ENCODE data around the gene ABCB8.

ABCB8 gene

GRCh38 chr7:151075978-151076426, 47.8 kb downstream of the ABCB8 start:
- TF ChIP-seq Cebpa-rat (IDR thresholded peaks at IDR 0.05), result no peak
- Histone ChIP-seq H3K9me3 (no peaks in the 10 kb centered on the region), H3K27ac (no peak overlapping the region), H3K4me1 (peaks cover 34% of the 10 kb centered on the region), H3K36me3 (peaks cover 69% of the 10 kb centered on the region), H3K4me2 (no peak overlapping the region), H4K20me1 (peaks cover 61% of the 10 kb centered on the region), H3K27me3 (no peaks in the 10 kb centered on the region), H3K4me3 (no peak overlapping the region), H3K9ac (no peak overlapping the region)

GRCh38 chr7:151076863-151077704, 48.8 kb downstream of the ABCB8 start:
- no peak overlapping the region for H3K9ac ChIP-seq
- H3K4me3 ChIP-seq, result no peak overlapping the region
- peaks cover 70% of the 10 kb centered on the region for H4K20me1 ChIP-seq
- H3K4me2 ChIP-seq, result 0 out of 2 replicates have a peak overlapping the region, but pooled peaks have one; percentile 99
- H3K27me3 ChIP-seq, result no peaks in the 10 kb centered on the region
- H3K4me1 ChIP-seq, result peaks cover 45% of the 10 kb centered on the region
- 0 out of 2 replicates have a peak overlapping the region, but pooled peaks have one; percentile 6 for H3K27ac ChIP-seq
- no peak for TF ChIP-seq Cebpa-rat (IDR thresholded peaks at IDR 0.05)
- H3K36me3 ChIP-seq, result peaks cover 58% of the 10 kb centered on the region
- no peaks in the 10 kb centered on the region for H3K9me3 ChIP-seq

- no peak overlapping the region; the same call in 1 of the 2 replicates for H3K9ac ChIP-seq
- peak overlapping the region; percentile 99 for H3K4me2 ChIP-seq
- peaks cover 51% of the 10 kb centered on the region for H3K4me1 ChIP-seq
- H3K36me3 ChIP-seq, result peaks cover 51% of the 10 kb centered on the region
- peaks cover 76% of the 10 kb centered on the region for H4K20me1 ChIP-seq
- no peak overlapping the region for H3K27ac ChIP-seq
- H3K4me3 ChIP-seq, result no peak overlapping the region
- TF ChIP-seq Cebpa-rat (IDR thresholded peaks at IDR 0.05), result no peak
- H3K9me3 ChIP-seq, result no peaks in the 10 kb centered on the region
- H3K27me3 ChIP-seq, result no peaks in the 10 kb centered on the region
These were observed 49.5 kb downstream of the ABCB8 start for GRCh38 chr7:151077705-151078232.

- no peak overlapping the region; the same call in 1 of the 2 replicates for H3K4me3 ChIP-seq
- peak overlapping the region; percentile 99; the same call in 1 of the 2 replicates for H3K9ac ChIP-seq
- TF ChIP-seq Cebpa-rat (IDR thresholded peaks at IDR 0.05), result no peak
- peak overlapping the region; percentile 99 for H3K4me2 ChIP-seq
- 0 out of 2 replicates have a peak overlapping the region, but pooled peaks have one; percentile 30 for H3K27ac ChIP-seq
- no peaks in the 10 kb centered on the region for H3K9me3 ChIP-seq
- peaks cover 45% of the 10 kb centered on the region for H3K36me3 ChIP-seq
- peaks cover 76% of the 10 kb centered on the region for H4K20me1 ChIP-seq
- H3K27me3 ChIP-seq, result no peaks in the 10 kb centered on the region; the same call in 1 of the 2 replicates
- H3K4me1 ChIP-seq, result peaks cover 52% of the 10 kb centered on the region
These were observed 50.2 kb downstream of the ABCB8 start for GRCh38 chr7:151078233-151079040.

GRCh38 chr7:151079199-151079910, 51.1 kb downstream of the ABCB8 start:
- Histone ChIP-seq H3K9me3 (no peaks in the 10 kb centered on the region), H3K4me2 (peak overlapping the region; percentile 99), H3K27me3 (peaks cover 9% of the 10 kb centered on the region; the same call in 1 of the 2 replicates), H3K4me3 (peak overlapping the region; percentile 99), H3K36me3 (peaks cover 36% of the 10 kb centered on the region), H3K9ac (peak overlapping the region; percentile 99), H3K27ac (peak overlapping the region; percentile 96; the same call in 1 of the 2 replicates), H4K20me1 (peaks cover 71% of the 10 kb centered on the region), H3K4me1 (peaks cover 60% of the 10 kb centered on the region)
- TF ChIP-seq Cebpa-rat (IDR thresholded peaks at IDR 0.05), result no peak

- H3K4me1 ChIP-seq, result peaks cover 65% of the 10 kb centered on the region
- H3K4me2 ChIP-seq, result peak overlapping the region; percentile 99
- peaks cover 28% of the 10 kb centered on the region for H3K36me3 ChIP-seq
- peak overlapping the region; percentile 96 for H3K27ac ChIP-seq
- H3K27me3 ChIP-seq, result peaks cover 16% of the 10 kb centered on the region
- H3K9ac ChIP-seq, result peak overlapping the region; percentile 99
- no peak for TF ChIP-seq Cebpa-rat (IDR thresholded peaks at IDR 0.05)
- no peaks in the 10 kb centered on the region for H3K9me3 ChIP-seq
- peak overlapping the region; percentile 99 for H3K4me3 ChIP-seq
- H4K20me1 ChIP-seq, result peaks cover 64% of the 10 kb centered on the region
These were observed 51.8 kb downstream of the ABCB8 start for GRCh38 chr7:151080067-151080521.

GRCh38 chr7:151080522-151081169, 52.4 kb downstream of the ABCB8 start, which contains the start of gene FASTK:
FASTK (minus strand) TSS chr7:151080809; CDS start chr7:151080766, 43 bp downstream.
- H3K27ac ChIP-seq, result peak within 1 kb of the TSS; percentile 96
- peak within 1 kb of the TSS; percentile 99 for H3K4me2 ChIP-seq
- peak within 1 kb of the TSS; percentile 99 for H3K4me3 ChIP-seq
- TF ChIP-seq Cebpa-rat (IDR thresholded peaks at IDR 0.05), result no peak
- peaks cover 22% of the 10 kb centered on the region for H3K27me3 ChIP-seq
- H3K9ac ChIP-seq, result peak within 1 kb of the TSS; percentile 99
- peaks cover 71% of the 10 kb centered on the region for H3K4me1 ChIP-seq
- H3K9me3 ChIP-seq, result no peaks in the 10 kb centered on the region
- H3K36me3 ChIP-seq, result peaks cover 23% of the 10 kb centered on the region
- H4K20me1 ChIP-seq, result peaks cover 58% of the 10 kb centered on the region
